ENCODE data around the gene LSM7.

The LSM7 gene

GRCh38 chr19:2280633-2281264, 47.6 kb downstream of the LSM7 start:
- H3K4me1 Mint-ChIP-seq (ENCODE audit: low read depth): peaks cover 5% of the 10 kb centered on the region
- no peak overlapping the region for H3K4me3 Mint-ChIP-seq
- no peaks in the 10 kb centered on the region for H3K9me3 Mint-ChIP-seq
- peaks cover 4% of the 10 kb centered on the region for H3K36me3 Mint-ChIP-seq (ENCODE audit: low read depth)
- H3K27ac Mint-ChIP-seq: no peak overlapping the region
- peaks cover 6% of the 10 kb centered on the region for H3K27me3 Mint-ChIP-seq (ENCODE audit: low read depth)

GRCh38 chr19:2278459-2279158, 49.8 kb downstream of the LSM7 start:
- peaks cover 16% of the 10 kb centered on the region for H3K36me3 Mint-ChIP-seq (ENCODE audit: low read depth)
- no peak overlapping the region for H3K27ac Mint-ChIP-seq
- H3K4me1 Mint-ChIP-seq (ENCODE audit: low read depth): peaks cover 14% of the 10 kb centered on the region
- no peaks in the 10 kb centered on the region for H3K9me3 Mint-ChIP-seq
- peaks cover 6% of the 10 kb centered on the region for H3K27me3 Mint-ChIP-seq (ENCODE audit: low read depth)
- no peak overlapping the region for H3K4me3 Mint-ChIP-seq

- Mint-ChIP-seq H3K36me3 (ENCODE audit: low read depth) (peaks cover 22% of the 10 kb centered on the region), H3K27me3 (ENCODE audit: low read depth) (no peaks in the 10 kb centered on the region), H3K4me3 (no peak overlapping the region), H3K9me3 (no peaks in the 10 kb centered on the region), H3K4me1 (ENCODE audit: low read depth) (peaks cover 16% of the 10 kb centered on the region), H3K27ac (no peak overlapping the region)
These were observed 51.2 kb downstream of the LSM7 start for GRCh38 chr19:2277138-2277537.

GRCh38 chr19:2276429-2276986, 51.9 kb downstream of the LSM7 start:
- Mint-ChIP-seq H3K4me1 (ENCODE audit: low read depth) (peaks cover 17% of the 10 kb centered on the region), H3K27ac (no peak overlapping the region), H3K4me3 (no peak overlapping the region), H3K9me3 (no peaks in the 10 kb centered on the region), H3K27me3 (ENCODE audit: low read depth) (no peaks in the 10 kb centered on the region), H3K36me3 (ENCODE audit: low read depth) (peaks cover 26% of the 10 kb centered on the region)

GRCh38 chr19:2275588-2276428, 52.6 kb downstream of the LSM7 start:
- no peak overlapping the region for H3K4me3 Mint-ChIP-seq
- H3K27ac Mint-ChIP-seq: no peak overlapping the region
- H3K27me3 Mint-ChIP-seq (ENCODE audit: low read depth): no peaks in the 10 kb centered on the region
- peaks cover 19% of the 10 kb centered on the region for H3K4me1 Mint-ChIP-seq (ENCODE audit: low read depth)
- peaks cover 29% of the 10 kb centered on the region for H3K36me3 Mint-ChIP-seq (ENCODE audit: low read depth)
- no peaks in the 10 kb centered on the region for H3K9me3 Mint-ChIP-seq

GRCh38 chr19:2274931-2275535, 53.4 kb downstream of the LSM7 start:
- H3K4me1 Mint-ChIP-seq (ENCODE audit: low read depth): peaks cover 19% of the 10 kb centered on the region
- H3K9me3 Mint-ChIP-seq: no peaks in the 10 kb centered on the region
- peaks cover 29% of the 10 kb centered on the region for H3K36me3 Mint-ChIP-seq (ENCODE audit: low read depth)
- no peaks in the 10 kb centered on the region for H3K27me3 Mint-ChIP-seq (ENCODE audit: low read depth)
- H3K27ac Mint-ChIP-seq: no peak overlapping the region
- H3K4me3 Mint-ChIP-seq: no peak overlapping the region

- Mint-ChIP-seq H3K36me3 (ENCODE audit: low read depth) (peaks cover 29% of the 10 kb centered on the region), H3K4me1 (ENCODE audit: low read depth) (peaks cover 19% of the 10 kb centered on the region), H3K4me3 (peak overlapping the region; percentile 62), H3K27me3 (ENCODE audit: low read depth) (no peaks in the 10 kb centered on the region), H3K27ac (peak overlapping the region; percentile 65), H3K9me3 (no peaks in the 10 kb centered on the region)
These were observed 54.1 kb downstream of the LSM7 start for GRCh38 chr19:2274185-2274711.

GRCh38 chr19:2273356-2274184, 54.8 kb downstream of the LSM7 start:
- H3K9me3 Mint-ChIP-seq: no peaks in the 10 kb centered on the region
- peaks cover 29% of the 10 kb centered on the region for H3K36me3 Mint-ChIP-seq (ENCODE audit: low read depth)
- peak overlapping the region; percentile 67 for H3K27ac Mint-ChIP-seq
- H3K27me3 Mint-ChIP-seq (ENCODE audit: low read depth): no peaks in the 10 kb centered on the region
- peaks cover 20% of the 10 kb centered on the region for H3K4me1 Mint-ChIP-seq (ENCODE audit: low read depth)
- peak overlapping the region; percentile 70 for H3K4me3 Mint-ChIP-seq

Data from T-helper 1 cell treated with Interleukin-12 subunit alpha and Interleukin-12 subunit beta and Interleukin-4 antibody, amounts not matched to agents 30 μg/mL and 1 μg/mL, for 36 hours (primary cell).